Endothelial cell of umbilical vein (primary cell): ENCODE data around the gene UGGT2.

Experiments
- POLR2A ChIP-seq: IDR thresholded peaks from 2 replicates; pipeline ENCODE4 v1.6.1; 2012; ENCODE audit warnings: low read depth, mild to moderate bottlenecking, control low read depth, low read length
- TF ChIP-seq, protein P1 (sequence below), 2 donors: IDR thresholded peaks; 1 replicate in 1 of 2; 2 replicates in 1 of 2; pipeline ENCODE4 v1.5.1; 2011; ENCODE audit warnings: low read length in 2 of 2, mild to moderate bottlenecking in 2 of 2, moderate library complexity in 2 of 2, control low read depth in 1 of 2, inconsistent platforms in 1 of 2, low read depth in 1 of 2; ENCODE audit not compliant: insufficient read depth in 1 of 2; ENCODE audit errors: extremely low read depth in 1 of 2

DNA sequence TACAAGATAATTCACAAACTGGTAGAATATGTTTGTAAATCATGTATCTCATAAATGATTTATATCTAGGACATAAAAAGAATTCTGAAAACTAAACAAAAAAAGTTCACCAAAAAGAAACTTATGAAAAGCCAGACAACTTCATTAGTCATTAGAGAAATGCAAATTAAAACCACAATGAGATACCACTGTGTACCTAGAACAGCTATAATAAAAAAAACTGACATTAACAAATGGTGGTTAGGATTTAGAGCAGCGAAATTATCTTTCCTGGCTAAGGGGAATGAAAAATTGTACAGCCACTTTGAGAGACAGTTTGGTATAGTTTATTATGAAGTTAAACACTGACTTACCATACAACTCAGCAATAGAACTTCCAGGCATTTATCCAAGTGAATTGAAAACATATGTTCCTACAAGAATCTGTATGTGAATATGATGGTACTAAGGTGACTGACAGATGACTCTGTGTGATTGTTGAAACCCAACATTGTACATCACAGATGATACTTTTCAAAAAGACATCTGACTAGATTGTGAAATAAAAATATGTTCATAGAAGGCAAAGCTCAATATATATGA is 41.8 kb downstream of the UGGT2 start:
- TF ChIP-seq, protein P1, sequence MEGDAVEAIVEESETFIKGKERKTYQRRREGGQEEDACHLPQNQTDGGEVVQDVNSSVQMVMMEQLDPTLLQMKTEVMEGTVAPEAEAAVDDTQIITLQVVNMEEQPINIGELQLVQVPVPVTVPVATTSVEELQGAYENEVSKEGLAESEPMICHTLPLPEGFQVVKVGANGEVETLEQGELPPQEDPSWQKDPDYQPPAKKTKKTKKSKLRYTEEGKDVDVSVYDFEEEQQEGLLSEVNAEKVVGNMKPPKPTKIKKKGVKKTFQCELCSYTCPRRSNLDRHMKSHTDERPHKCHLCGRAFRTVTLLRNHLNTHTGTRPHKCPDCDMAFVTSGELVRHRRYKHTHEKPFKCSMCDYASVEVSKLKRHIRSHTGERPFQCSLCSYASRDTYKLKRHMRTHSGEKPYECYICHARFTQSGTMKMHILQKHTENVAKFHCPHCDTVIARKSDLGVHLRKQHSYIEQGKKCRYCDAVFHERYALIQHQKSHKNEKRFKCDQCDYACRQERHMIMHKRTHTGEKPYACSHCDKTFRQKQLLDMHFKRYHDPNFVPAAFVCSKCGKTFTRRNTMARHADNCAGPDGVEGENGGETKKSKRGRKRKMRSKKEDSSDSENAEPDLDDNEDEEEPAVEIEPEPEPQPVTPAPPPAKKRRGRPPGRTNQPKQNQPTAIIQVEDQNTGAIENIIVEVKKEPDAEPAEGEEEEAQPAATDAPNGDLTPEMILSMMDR (IDR thresholded peaks at IDR 0.05; ENCODE audit: extremely low read depth in 1 of 2, insufficient read depth in 1 of 2, low read depth in 1 of 2, low read length in 2 of 2), result no peak
- TF ChIP-seq POLR2A, result no peak
